HTERT RPE-1 (cell line): ENCODE measurements around the gene DOCK8.

ENCODE experiments used
- in situ Hi-C: fragments of 300-500 bp; cut with MboI; formaldehyde crosslinking; loops from 4 replicates; pipeline ENCODE4 v1.14.3; 2020; ENCODE audit warnings: low sequenced_read_pairs

Gene DOCK8

GRCh38 chr9:487429-487828 lies 272.8 kb downstream of the DOCK8 start:
- in situ Hi-C loops: no loop called here

- in situ Hi-C loops: no loop called here
Observed at GRCh38 chr9:488448-488847, 273.8 kb downstream of the DOCK8 start.

DNA sequence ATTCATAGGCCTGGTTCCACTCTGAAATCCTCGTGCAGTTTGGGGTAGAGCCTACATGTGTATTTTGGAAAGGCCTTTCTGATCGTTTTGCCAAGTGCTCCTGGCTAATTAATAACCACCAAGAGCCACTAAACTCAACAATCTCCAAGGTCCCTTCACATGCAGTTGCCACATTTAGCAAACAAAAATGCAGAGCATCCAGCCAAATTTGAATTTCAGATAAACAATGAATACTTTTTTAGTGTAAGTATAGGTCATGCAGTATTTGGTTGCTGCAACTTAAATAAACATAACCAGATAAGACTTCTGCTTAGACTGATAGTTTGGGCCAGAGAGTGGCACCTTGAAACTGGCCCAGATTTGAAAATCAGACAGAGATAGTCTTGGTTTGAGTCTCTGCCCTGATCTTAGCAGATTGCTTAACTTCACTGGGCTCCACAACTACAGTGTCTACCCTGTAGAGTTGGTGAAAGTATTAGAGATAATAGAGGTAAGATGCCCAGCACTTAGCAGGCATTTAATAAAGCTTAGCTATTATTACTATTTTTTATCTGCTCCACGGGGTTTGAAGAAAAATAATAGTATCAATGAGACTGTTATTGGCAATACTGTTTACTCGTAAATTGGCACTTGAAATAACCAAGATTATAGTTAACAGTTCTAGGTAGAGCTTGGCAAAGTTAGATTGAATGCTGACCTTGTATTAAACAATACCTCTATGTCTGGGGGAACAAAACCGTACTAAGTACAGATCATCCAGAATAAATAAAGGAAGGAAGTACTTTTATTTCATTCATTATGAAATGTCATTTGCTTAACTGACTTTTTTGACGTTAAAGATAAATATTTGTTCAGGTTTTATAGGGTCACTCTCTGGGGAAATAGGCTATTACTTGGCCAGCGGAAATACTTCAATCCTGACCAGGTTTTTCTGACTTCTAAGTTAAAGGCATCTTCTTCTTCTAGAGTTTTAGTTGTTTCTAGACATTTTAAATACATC lies 274.8 kb downstream of the DOCK8 start:
- in situ Hi-C loops: no loop called here

GRCh38 chr9:494764-495163 lies 280.1 kb downstream of the DOCK8 start:
- in situ Hi-C loops: no loop called here

- in situ Hi-C loops: no loop called here
Observed at GRCh38 chr9:495739-496138, 281.1 kb downstream of the DOCK8 start.

- in situ Hi-C loops: no loop called here
Observed at GRCh38 chr9:503326-503725, 288.7 kb downstream of the DOCK8 start.

- in situ Hi-C loops: no loop called here
Observed at GRCh38 chr9:503881-504852, 289.5 kb downstream of the DOCK8 start, which contains the start of gene KANK1. Gene KANK1 (plus strand): TSS chr9:504695.

DNA sequence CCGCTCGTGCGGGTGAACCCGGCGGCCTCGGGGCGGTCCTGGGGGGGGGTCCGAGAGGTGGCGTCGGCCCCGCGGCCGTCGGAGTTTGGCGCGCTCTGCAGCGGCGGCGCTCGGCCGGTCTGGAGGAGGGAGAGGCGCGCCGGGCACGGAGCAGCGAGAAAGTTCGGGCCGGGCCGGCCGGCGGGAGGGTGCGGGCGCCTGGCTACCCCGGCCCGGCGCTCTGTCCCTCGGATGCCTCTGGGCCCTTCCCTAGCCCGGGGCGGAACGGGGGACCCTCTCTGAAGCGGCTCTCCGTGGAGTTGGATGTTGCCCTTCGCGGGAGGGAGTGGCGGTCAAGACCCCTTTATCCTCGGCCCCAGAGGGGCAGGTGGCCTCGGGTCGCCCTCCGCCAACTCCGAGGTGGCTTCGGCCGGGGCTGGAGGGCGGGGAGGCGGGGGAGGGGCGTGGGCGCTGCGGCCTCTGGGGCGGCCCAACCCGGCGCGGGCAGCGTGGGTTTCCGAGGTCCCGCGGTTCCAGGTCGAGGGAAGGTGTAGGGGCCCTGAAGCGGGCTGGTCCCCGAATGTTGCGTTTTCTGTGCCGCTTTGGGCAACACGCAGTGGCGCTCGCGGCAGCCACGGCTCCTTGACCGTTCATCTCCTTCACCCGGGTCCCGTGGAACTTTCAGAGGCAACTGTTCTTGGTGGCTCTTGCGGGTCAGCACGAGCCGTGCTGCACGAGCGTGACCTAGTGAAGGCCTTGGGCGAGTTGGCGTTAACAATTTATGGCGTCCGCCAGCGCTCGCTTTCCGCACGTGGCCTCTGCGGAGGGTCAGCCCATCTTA lies 290.5 kb downstream of the DOCK8 start:
- in situ Hi-C loops: no loop called here

DNA sequence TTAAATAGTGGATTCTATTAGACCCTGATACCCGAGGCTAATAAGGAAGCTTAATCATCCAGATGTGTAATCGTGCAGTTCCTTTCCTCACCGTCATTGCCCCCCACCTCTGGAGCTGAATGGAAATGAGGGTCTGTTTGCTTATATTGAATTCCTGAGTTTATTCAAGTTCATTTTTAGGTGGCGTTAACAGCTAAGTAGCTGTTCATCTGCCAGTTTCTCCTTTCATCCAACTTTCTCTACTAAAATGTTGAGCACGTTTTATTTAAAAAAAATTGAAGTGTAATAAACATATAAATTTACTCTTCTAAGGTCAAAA lies 291.0 kb downstream of the DOCK8 start:
- in situ Hi-C loops: no loop called here

- in situ Hi-C loops: no loop called here
Observed at GRCh38 chr9:506281-506680, 291.6 kb downstream of the DOCK8 start.

DNA sequence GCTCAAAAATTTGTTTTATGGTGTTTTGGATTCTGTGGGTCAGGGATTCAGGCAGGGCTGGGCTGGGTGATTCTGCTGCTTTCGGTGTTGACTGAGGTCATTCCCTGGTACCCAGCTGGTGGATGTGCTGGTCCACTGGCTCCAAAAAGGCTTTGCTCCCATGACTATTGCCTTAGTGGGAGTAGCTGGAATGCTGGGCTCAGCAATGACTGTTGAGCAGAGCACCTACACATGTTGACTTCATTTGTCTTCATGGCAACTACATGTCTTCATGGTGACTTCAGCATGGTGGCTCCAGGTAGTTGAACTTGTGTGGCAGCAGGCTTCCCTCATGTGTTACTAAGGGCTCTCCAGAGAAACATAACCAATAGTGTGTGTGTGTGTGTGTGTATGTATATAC lies 297.2 kb downstream of the DOCK8 start:
- in situ Hi-C loops: no loop called here

GRCh38 chr9:512555-513272 lies 298.0 kb downstream of the DOCK8 start:
- in situ Hi-C loops: no loop called here
